Measurements from ENCODE around the gene QPRT.
"Not testable (repeated sequence)": the region's sequence is repeated elsewhere in the genome, so short reads cannot be mapped to it uniquely, and the experiment has no call there.

The QPRT gene

DNA sequence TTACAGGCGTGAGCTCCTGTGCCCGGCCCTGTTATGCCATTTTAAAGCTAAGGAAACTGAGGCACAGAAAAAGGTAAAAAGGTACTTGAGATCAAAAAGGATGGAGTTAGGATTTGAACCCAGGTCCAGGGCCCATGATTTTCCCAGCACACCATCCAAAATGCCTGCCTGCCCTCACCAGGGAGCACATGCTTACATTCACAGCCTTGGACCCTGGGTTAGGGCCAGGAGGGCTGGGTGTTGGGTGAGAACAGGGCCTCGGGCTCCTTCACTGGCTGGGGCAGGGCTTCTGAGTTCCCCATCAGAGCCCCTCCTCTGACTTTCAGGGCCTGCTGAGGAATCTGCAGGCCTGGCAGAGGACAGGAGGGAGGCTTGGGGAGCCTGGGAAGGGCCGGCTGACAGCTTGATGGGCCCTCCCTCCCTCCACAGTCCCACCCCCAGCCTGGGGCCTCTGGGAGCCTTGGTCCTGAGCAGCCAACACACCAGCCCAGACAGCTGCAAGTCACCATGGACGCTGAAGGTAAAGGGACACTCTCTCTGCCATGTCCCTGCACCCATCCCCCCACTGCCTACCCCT is at the start of gene QPRT:
Gene QPRT (plus strand): TSS at position 490 of the 577 bp plus-strand sequence. CDS start 18 bp downstream, at position 508.
- TF ChIP-seq, protein P1, sequence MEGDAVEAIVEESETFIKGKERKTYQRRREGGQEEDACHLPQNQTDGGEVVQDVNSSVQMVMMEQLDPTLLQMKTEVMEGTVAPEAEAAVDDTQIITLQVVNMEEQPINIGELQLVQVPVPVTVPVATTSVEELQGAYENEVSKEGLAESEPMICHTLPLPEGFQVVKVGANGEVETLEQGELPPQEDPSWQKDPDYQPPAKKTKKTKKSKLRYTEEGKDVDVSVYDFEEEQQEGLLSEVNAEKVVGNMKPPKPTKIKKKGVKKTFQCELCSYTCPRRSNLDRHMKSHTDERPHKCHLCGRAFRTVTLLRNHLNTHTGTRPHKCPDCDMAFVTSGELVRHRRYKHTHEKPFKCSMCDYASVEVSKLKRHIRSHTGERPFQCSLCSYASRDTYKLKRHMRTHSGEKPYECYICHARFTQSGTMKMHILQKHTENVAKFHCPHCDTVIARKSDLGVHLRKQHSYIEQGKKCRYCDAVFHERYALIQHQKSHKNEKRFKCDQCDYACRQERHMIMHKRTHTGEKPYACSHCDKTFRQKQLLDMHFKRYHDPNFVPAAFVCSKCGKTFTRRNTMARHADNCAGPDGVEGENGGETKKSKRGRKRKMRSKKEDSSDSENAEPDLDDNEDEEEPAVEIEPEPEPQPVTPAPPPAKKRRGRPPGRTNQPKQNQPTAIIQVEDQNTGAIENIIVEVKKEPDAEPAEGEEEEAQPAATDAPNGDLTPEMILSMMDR (IDR thresholded peaks at IDR 0.05; ENCODE audit: low read depth, low read length): no peak
- in situ Hi-C loops (cut with HindIII; ENCODE audit: low sequenced_read_pairs): no loop called here
- peak within 1 kb of the TSS; percentile 32 for H3K4me3 ChIP-seq (ENCODE audit: low read depth, low read length)
- DNase-seq (ENCODE audit: low read depth, low spot score): peak; percentile 45

DNA sequence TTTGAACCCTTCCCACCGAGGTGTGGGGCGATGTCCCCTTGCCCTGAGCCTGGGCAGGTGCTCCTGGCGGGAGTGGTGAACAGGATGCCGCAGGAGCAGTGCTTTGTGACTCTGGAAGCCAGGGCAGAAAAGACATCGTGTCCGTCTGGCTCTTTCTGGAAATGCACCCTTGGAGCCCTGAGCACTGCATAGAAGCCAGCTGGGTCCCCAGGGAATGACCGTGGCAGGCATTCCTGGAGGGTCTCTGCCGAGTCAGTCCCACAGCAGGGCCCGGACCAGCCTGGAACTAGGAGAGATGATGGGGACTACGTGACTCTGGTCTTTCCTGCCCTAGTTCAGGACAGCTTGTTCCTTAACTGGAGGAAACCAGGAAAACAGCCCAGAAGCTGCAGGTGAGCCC is 49.7 kb upstream of the QPRT start:
- H3K4me3 ChIP-seq (ENCODE audit: low read depth, low read length); in situ Hi-C loops (cut with HindIII; ENCODE audit: low sequenced_read_pairs); DNase-seq (ENCODE audit: low read depth, low spot score): not testable (repeated sequence)

DNA sequence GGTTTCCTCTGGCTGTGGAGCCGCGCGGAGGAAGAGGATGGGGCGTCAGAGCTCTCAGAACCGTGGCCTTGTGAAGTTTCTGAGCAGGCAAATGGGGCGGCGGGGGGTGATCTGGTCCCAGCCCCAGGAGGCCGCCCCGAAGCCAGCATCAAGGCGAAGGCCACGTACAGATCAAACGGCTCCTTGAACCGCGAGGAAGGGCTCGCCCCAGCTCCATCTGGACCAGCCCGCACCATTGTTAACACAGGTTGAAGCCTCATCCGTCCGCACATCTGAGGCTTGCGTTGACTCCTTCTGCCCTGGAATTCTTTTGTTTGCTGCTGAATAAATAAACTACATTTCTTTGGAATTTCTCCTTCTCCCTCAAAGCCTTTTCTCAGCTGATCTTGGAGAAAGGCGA is 47.3 kb upstream of the QPRT start:
- in situ Hi-C loops (cut with HindIII; ENCODE audit: low sequenced_read_pairs); DNase-seq (ENCODE audit: low read depth, low spot score); H3K4me3 ChIP-seq (ENCODE audit: low read depth, low read length): not testable (repeated sequence)

DNA sequence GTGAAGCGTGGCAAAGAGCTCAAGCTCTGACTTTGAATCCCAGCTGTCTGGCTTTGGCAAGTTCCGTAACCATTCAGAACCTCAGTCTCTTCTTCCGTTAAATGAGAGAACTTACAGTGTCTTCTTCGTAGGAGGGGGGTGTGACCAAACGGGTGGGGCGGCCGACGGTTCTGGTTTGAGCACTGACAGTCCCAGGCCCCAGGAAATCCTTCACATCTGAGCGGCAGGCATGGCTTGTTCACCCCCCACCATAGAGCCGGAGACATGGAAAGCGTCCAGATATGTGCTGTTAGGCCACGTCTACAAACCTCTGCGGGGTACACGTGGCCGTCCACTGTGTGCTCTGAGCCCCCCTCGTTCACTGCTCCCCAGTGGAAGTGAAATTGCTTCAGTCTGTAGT is 43.1 kb upstream of the QPRT start:
- DNase-seq (ENCODE audit: low read depth, low spot score); H3K4me3 ChIP-seq (ENCODE audit: low read depth, low read length); in situ Hi-C loops (cut with HindIII; ENCODE audit: low sequenced_read_pairs): not testable (repeated sequence)

DNA sequence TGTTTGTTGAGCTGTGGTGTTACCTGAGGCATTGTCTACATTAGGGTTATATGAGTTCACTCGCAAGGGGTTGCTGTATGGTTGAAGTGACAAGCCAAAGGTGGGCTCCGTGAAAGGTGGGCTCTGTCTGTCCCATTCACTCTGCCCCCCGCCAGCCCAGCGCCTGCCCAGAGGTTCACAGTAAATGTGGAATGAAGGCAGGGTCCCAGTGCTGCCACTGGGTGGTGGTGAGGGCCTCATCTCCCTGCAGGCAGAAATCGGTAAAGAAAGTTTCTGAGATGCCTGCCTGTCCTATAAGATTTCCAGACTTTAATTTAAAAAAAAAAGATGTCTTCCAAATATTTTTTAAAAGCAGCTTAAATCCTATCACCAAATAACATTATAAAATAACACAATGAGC is 42.6 kb upstream of the QPRT start:
- in situ Hi-C loops (cut with HindIII; ENCODE audit: low sequenced_read_pairs); DNase-seq (ENCODE audit: low read depth, low spot score); H3K4me3 ChIP-seq (ENCODE audit: low read depth, low read length): not testable (repeated sequence)

DNA sequence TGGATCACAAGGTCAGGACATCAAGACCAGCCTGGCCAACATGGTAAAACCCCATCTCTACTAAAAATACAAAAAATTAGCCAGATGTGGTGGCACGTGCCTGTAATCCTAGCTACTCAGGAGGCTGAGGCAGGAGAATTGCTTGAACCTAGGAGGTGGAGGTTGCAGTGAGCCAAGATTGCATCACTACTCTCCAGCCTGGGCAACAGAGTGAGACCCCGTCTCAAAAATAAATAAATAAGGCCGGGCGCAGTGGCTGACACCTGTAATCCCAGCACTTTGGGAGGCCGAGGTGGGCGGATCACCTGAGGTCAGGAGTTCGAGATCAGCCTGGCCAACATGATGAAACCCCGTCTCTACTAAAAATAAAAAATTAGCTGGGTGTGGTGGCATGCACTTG is 40.2 kb upstream of the QPRT start:
- DNase-seq (ENCODE audit: low read depth, low spot score); in situ Hi-C loops (cut with HindIII; ENCODE audit: low sequenced_read_pairs); H3K4me3 ChIP-seq (ENCODE audit: low read depth, low read length): not testable (repeated sequence)

DNA sequence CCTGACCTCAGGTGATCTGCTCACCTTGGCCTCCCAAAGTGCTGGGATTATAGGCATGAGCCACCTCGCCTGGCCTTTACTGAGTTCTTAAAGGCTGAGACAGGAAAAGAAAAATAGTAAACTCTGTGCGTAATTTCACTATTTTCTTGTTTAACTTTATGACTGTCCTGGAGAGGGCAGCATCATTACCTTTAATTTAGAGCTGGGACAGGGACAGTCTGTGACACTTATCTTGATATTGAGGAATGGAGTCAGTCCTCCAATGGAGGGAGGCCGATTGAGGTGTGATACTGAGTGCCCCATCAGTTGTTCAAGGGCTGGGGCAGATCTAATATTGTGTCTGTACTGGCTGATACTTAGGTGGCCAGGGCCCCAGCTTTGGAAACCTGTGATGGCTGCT is 37.4 kb upstream of the QPRT start:
- in situ Hi-C loops (cut with HindIII; ENCODE audit: low sequenced_read_pairs): no loop called here
- no peak for DNase-seq (ENCODE audit: low read depth, low spot score)
- TF ChIP-seq, protein P1 (IDR thresholded peaks at IDR 0.05; ENCODE audit: low read depth, low read length): peak; percentile 9
- H3K4me3 ChIP-seq (ENCODE audit: low read depth, low read length): no peak overlapping the region

DNA sequence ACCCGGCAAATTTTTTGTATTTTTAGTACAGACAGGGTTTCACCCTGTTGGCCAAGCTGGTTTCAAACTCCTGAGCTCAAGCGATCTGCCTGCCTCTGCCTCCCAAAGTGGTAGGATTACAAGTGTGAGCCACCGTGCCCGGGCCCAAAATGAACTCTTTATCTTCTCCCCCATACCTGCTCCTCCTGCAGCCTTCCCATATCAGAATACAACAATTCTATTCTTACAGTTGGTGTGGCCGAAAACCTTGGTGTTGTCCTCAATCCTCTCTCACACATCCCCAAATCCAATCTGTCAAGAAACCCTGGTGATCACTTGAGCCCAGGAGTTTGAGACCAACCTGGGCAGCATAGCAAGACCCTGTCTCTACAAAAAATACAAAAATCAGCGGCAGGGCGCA is 35.4 kb upstream of the QPRT start:
- DNase-seq (ENCODE audit: low read depth, low spot score): no peak
- TF ChIP-seq, protein P1 (IDR thresholded peaks at IDR 0.05; ENCODE audit: low read depth, low read length): no peak
- in situ Hi-C loops (cut with HindIII; ENCODE audit: low sequenced_read_pairs): no loop called here
- no peak overlapping the region for H3K4me3 ChIP-seq (ENCODE audit: low read depth, low read length)

DNA sequence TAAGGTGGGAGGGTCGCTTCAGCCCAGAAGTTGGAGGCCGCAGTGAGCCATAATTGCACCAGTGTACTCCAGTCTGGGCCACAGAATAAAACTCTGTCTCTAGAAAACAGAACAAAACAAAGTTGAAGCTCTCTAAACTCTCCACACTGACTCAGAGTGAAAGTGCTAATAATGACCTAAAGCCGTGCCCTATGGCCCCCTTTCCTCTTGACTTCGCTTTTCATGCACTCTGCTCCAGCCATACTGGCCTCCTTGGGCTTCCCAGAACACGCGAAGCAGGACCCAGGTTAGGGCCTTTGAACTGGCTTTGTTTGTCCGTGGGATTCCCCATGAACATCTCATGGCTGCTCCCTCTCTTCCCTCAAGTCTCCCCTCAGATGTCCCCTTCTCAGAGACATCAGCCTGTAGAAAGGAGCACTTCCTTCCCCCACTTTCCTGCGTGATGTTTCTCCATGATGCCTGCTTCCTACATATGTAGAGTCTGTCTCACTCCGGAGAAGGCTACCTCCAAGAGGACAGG is 34.6 kb upstream of the QPRT start:
- no peak for DNase-seq (ENCODE audit: low read depth, low spot score)
- in situ Hi-C loops (cut with HindIII; ENCODE audit: low sequenced_read_pairs): no loop called here
- TF ChIP-seq, protein P1 (IDR thresholded peaks at IDR 0.05; ENCODE audit: low read depth, low read length): no peak
- no peak overlapping the region for H3K4me3 ChIP-seq (ENCODE audit: low read depth, low read length)

Data from astrocyte of the spinal cord (primary cell).